ENCODE data around the gene PPP2R2B.
A peak's percentile ranks its signal among the peaks of the same experiment; 100 is the strongest.

The PPP2R2B gene

GRCh38 chr5:146889169-146889568 is 10.6 kb upstream of the PPP2R2B start:
- H3K4me3 ChIP-seq (replicated peaks; ENCODE audit: low read depth, low read length), result no peak overlapping the region
- no peak for DNase-seq (ENCODE audit: low read depth)
- TF ChIP-seq CTCF (IDR thresholded peaks at IDR 0.05; ENCODE audit: low read length, missing control alignments), result no peak

GRCh38 chr5:146888351-146888978 is 9.9 kb upstream of the PPP2R2B start:
- H3K4me3 ChIP-seq (replicated peaks; ENCODE audit: low read depth, low read length), result no peak overlapping the region
- TF ChIP-seq CTCF (IDR thresholded peaks at IDR 0.05; ENCODE audit: low read length, missing control alignments), result no peak
- no peak for DNase-seq (ENCODE audit: low read depth)

GRCh38 chr5:146884066-146884626 is 5.6 kb upstream of the PPP2R2B start:
- DNase-seq (ENCODE audit: low read depth), result no peak
- no peak for TF ChIP-seq CTCF (IDR thresholded peaks at IDR 0.05; ENCODE audit: low read length, missing control alignments)
- no peak overlapping the region for H3K4me3 ChIP-seq (replicated peaks; ENCODE audit: low read depth, low read length)

- DNase-seq (ENCODE audit: low read depth), result no peak
- TF ChIP-seq CTCF (IDR thresholded peaks at IDR 0.05; ENCODE audit: low read length, missing control alignments), result no peak
- no peak overlapping the region for H3K4me3 ChIP-seq (replicated peaks; ENCODE audit: low read depth, low read length)
Observed at GRCh38 chr5:146883511-146883910, 5.0 kb upstream of the PPP2R2B start.

GRCh38 chr5:146880966-146881365 is 2.4 kb upstream of the PPP2R2B start:
- no peak for TF ChIP-seq CTCF (IDR thresholded peaks at IDR 0.05; ENCODE audit: low read length, missing control alignments)
- no peak overlapping the region for H3K4me3 ChIP-seq (replicated peaks; ENCODE audit: low read depth, low read length)
- no peak for DNase-seq (ENCODE audit: low read depth)

GRCh38 chr5:146877783-146878475 is 628 bp downstream of the PPP2R2B start:
- DNase-seq (ENCODE audit: low read depth), result no peak
- no peak for TF ChIP-seq CTCF (IDR thresholded peaks at IDR 0.05; ENCODE audit: low read length, missing control alignments)
- H3K4me3 ChIP-seq (replicated peaks; ENCODE audit: low read depth, low read length), result peak overlapping the region; percentile 31

Data from fibroblast of pulmonary artery (primary cell).